Nasal cavity respiratory epithelium epithelial cell of viscerocranial mucosa (primary cell): ENCODE measurements around the gene TMEM239. TPM values are rescaled to one million over a fixed set of nuclear protein-coding genes. Genes with fewer than 3 reads are reported as not detected.

ENCODE experiments used
- total RNA-seq: library from RNA; depleted of rRNA; stranded (reverse); fragments of >200 nt; gene quantifications from 2 replicates; pipeline ENCODE4 v1.2.3, GENCODE V29; 2014

TMEM239 gene
- not detected in 2 replicates for total RNA-seq

DNA sequence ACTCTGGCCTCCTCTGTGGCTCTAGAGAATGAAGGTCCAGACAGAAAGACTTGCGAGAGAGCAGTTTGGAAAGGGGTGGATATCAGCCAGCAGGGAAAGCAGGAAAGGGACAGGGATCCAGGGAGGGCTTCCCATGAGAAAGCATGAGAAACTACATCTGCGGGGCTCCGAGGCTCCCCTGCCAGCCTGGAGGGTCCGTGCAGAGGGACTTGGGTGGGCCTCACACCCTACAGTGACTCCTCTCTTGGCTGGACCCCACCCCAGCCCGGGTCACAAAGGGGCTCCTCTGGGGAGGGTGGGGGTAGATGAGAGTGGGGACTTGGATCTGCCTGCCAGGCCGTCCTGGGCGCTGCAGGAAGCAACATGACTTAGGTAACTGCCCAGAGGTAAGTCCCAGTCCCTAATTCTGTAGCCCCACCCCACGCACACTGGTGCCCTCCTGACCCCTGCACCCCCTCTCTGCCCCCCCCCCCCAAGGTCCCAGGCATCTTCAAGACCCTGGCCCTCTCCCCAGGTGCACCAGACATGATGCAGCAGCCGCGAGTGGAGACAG is at the start of gene TMEM239:
TSS of gene TMEM239 (plus strand) at position 335 of the 553 bp plus-strand sequence. CDS start at position 526, 191 bp downstream.

DNA sequence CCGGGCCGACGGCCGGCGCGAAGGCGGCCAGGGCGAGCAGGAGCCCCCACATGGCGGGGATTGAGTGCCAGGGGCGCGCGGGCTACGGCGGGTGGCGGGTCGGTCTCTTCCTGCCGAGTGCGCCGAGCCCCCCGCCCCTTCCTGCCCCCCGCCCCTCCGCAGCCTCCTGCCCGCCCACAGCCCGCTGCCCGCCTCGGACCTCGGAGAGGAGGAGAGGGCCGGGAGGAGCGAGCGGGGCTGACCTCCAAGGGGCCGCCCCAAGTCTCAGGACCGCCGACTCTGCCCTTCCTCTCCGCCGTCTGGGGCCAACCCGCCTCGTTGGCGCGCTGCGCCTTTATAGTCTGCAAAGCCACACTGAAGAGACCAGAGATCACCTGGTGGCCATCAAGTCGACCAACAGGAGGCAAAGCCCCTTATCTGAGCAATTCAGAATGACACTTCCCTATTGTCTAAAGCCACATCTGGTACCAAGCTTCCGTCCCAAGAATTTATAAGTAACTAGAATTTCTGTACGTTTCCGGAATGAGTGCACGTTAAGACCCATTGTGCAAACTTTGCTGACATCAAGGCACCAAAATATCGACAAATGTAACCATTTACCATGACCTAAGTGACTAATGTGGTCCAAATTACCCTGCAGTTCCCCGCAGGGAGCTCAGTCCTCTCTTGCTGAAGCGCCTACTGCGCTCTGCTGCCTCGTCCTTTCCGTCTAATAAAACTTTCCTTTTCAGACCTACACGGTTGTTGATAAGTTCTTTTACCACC is 15.5 kb upstream of the TMEM239 start, which contains the start of gene CPXM1:
TSS of gene CPXM1 (minus strand) at position 107 of the 765 bp plus-strand sequence. CDS start at position 52, 55 bp downstream.

DNA sequence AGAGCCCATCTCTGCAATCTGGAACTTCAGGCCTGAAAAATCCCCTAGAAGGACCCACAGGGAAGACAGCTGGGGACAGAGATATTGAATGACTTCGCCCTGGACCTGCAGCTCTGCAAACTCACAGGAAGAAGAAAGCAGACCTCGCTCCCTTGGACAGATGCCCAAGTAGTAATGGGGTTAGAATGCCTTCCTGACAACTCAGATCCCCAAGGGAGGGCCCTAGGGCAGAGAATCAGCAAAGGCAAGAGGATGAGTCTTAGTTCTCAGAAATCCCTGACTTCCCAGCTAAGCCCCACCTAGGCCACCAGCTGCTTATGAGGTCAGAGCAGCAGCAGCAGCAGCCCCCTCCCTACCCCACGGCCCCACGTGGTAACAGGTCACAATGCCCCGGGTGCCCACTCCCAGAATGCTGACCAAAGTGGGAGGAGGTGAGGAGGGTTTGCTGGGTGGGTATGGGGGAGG is 1.5 kb upstream of the TMEM239 start, which contains the start of gene C20orf141:
TSS of gene C20orf141 (plus strand) at position 401 of the 465 bp plus-strand sequence. CDS start 198 bp downstream, outside the sequence.

GRCh38 chr20:2840138-2840966 is 24.2 kb downstream of the TMEM239 start, which contains the start of the genes PCED1A and VPS16:
TSS of gene PCED1A (minus strand) at chr20:2840655. CDS start at chr20:2839912, 743 bp downstream.
TSS of gene VPS16 (plus strand) at chr20:2840745. CDS start at chr20:2840775, 30 bp downstream.

Other genes with a start within 250 kb of the TMEM239 start
- 227 and 236 TPM in 2 replicates for gene NOP56, start 163.7 kb upstream of the TMEM239 start, total RNA-seq
- 67.0 and 78.5 TPM in 2 replicates for gene IDH3B, start 152.1 kb upstream of the TMEM239 start, total RNA-seq
- gene EBF4, start 123.6 kb upstream of the TMEM239 start, total RNA-seq: 1.0 and 2.6 TPM in 2 replicates
- gene CPXM1, start 15.7 kb upstream of the TMEM239 start, total RNA-seq: not detected in 2 replicates
- not detected in 2 replicates for gene C20orf141, start 1.4 kb upstream of the TMEM239 start, total RNA-seq
- gene PCED1A, start 24.3 kb downstream of the TMEM239 start, total RNA-seq: 15.0 and 16.9 TPM in 2 replicates
- 22.9 and 25.3 TPM in 2 replicates for gene VPS16, start 24.4 kb downstream of the TMEM239 start, total RNA-seq
- 26.7 and 45.3 TPM in 2 replicates for gene PTPRA, start 57.1 kb downstream of the TMEM239 start, total RNA-seq
- 0.14 TPM in 1 of 2 replicates, not detected in the other for gene GNRH2, start 227.3 kb downstream of the TMEM239 start, total RNA-seq
- gene MRPS26, start 229.7 kb downstream of the TMEM239 start, total RNA-seq: 46.5 and 72.8 TPM in 2 replicates